Ovary (tissue), 9 donors: ENCODE measurements around the gene NOX3. TPM values are rescaled to one million over a fixed set of nuclear protein-coding genes. Genes with fewer than 3 reads are reported as not detected.

ENCODE experiments used
- DNase-seq, 5 donors: peaks; one replicate each; pipeline ENCODE4 v3.0.0-alpha.2; 2019 to 2020
- H3K27ac ChIP-seq, 2 donors: fragments of 200-600 bp; one replicate each; pipeline versions ENCODE4 v1.5.1 to v1.8.0; 2019 to 2022
- H3K27me3 ChIP-seq: fragments of 200-600 bp; one replicate; pipeline ENCODE4 v1.8.0; 2022
- H3K36me3 ChIP-seq: fragments of 200-600 bp; sonication (generic); one replicate; pipeline ENCODE4 v1.5.1; 2019
- H3K4me1 ChIP-seq: one replicate; pipeline ENCODE4 v1.8.1; 2013; ENCODE audit warnings: mild to moderate bottlenecking, moderate library complexity; ENCODE audit not compliant: insufficient read depth
- H3K4me3 ChIP-seq: fragments of 200-600 bp; sonication (generic); one replicate; pipeline ENCODE4 v1.5.1; 2017
- H3K9me3 ChIP-seq, 2 donors: fragments of 200-600 bp in 1 of 2; sonication (generic) in 1 of 2; one replicate each; pipeline versions ENCODE4 v1.5.1 to v1.8.1; 2013 to 2019; ENCODE audit warnings: mild to moderate bottlenecking in 1 of 2, moderate library complexity in 1 of 2
- CTCF ChIP-seq, 3 donors: fragments of 450-650 bp in 2 of 3; fragments of 200-600 bp in 1 of 3; IDR thresholded peaks; one replicate each; pipeline versions ENCODE4 v1.5.1 to v1.8.0; 2016 to 2022; ENCODE audit warnings: antibody characterized with exemption in 3 of 3, mild to moderate bottlenecking in 1 of 3
- EP300 ChIP-seq: sonication (generic); formaldehyde crosslinking; IDR thresholded peaks from one replicate; pipeline ENCODE4 v1.6.1; 2017; ENCODE audit warnings: antibody characterized with exemption
- POLR2A ChIP-seq: fragments of 450-650 bp; IDR thresholded peaks from one replicate; pipeline ENCODE4 v1.6.1; 2017; ENCODE audit warnings: antibody characterized with exemption, mild to moderate bottlenecking, moderate library complexity
- WGBS, 3 donors: extraction: QIAGEN DNeasy Blood & Tissue Kit in 1 of 3; methylation state at CpG; one replicate each; pipeline versions ENCODE4 v1.1.5 to v1.1.7; 2013 to 2017; 5-methylcytosine and 5-hydroxymethylcytosine counted together
- intact Hi-C, 4 donors: fragments of 100-400 bp; cut with DNase I; formaldehyde crosslinking; loops; one replicate each; pipeline versions ENCODE4 v1.11.0 to v1.15.1; 2022 to 2023
- polyA plus RNA-seq, 2 donors: library from polyadenylated mRNA; stranded (reverse); fragments of 200-250 nt in 1 of 2; fragments of 350-450 nt in 1 of 2; fragmentation: Illumina TruSeq in 1 of 2; extraction: RNeasy Lipid Tissue Mini Kit (QIAGEN cat#74804) in 1 of 2; gene quantifications; one replicate each; pipeline ENCODE4 v1.2.3, GENCODE V29; 2013 to 2014
- total RNA-seq, 7 donors: library from RNA; depleted of rRNA in 2 of 7; stranded (reverse); fragments of >200 nt in 2 of 7; fragmentation: NEBNext Ultra II Directional in 3 of 7; extraction: Animal tissue kit (Norgen Biotek cat#: 25700) in 3 of 7; gene quantifications; one replicate each; pipeline versions ENCODE4 v1.1.0 to v1.2.4, GENCODE V29; 2016 to 2023
- donor health status: DM: no; HTN: no; CAD: no; lungs with moderate emphysema.
- donor health status: DM: no; HTN: no; CAD: no.
- donor health status: Bipolar disorder and iron deficiency.
- donor health status: DM: yes; HTN: yes; CAD: no.
- donor health status: DM: no; HTN: no; CAD: no.
- donor health status: DM: yes; HTN: yes; CAD: no.

The NOX3 gene
- total and polyA plus RNA-seq, 9 donors: not detected

- WGBS, 3 donors: 92 to 93% (median 92%) methylated on average over 3 of the region's 3 CpGs
Observed at GRCh38 chr6:155414049-155414448, 41.6 kb downstream of the NOX3 start.

GRCh38 chr6:155412335-155412734 is 43.3 kb downstream of the NOX3 start:
- no peaks in the 10 kb centered on the region for H3K9me3 ChIP-seq
- no peak overlapping the region for H3K27ac ChIP-seq
- H3K36me3 ChIP-seq: no peaks in the 10 kb centered on the region
- no peak for DNase-seq
- TF ChIP-seq EP300: no peak
- no peak for TF ChIP-seq CTCF (IDR thresholded peaks at IDR 0.05)
- no peak for TF ChIP-seq POLR2A
- 94 to 96% (median 95%) methylated on average over 1 of the region's 1 CpG for WGBS, 3 donors
- no peak overlapping the region for H3K4me3 ChIP-seq
- intact Hi-C loops: no loop called here
- no peaks in the 10 kb centered on the region for H3K27me3 ChIP-seq
- no peaks in the 10 kb centered on the region for H3K4me1 ChIP-seq

More at GRCh38 chr6:155414049-155414448, 41.6 kb downstream of the NOX3 start:
- peaks cover 4% of the 10 kb centered on the region for H3K4me1 ChIP-seq
- intact Hi-C loops: no loop called here
- H3K27me3 ChIP-seq: no peaks in the 10 kb centered on the region
- H3K36me3 ChIP-seq: no peaks in the 10 kb centered on the region
- no peak overlapping the region for H3K4me3 ChIP-seq
- H3K27ac ChIP-seq: no peak overlapping the region
- no peak for DNase-seq
- no peaks in the 10 kb centered on the region for H3K9me3 ChIP-seq
- TF ChIP-seq CTCF (IDR thresholded peaks at IDR 0.05) (no peak), POLR2A (no peak), EP300 (no peak)

GRCh38 chr6:155411154-155412052 is 44.2 kb downstream of the NOX3 start:
- DNase-seq: no peak
- no peak overlapping the region for H3K4me3 ChIP-seq
- 64 to 75% (median 68%) methylated on average over 10 of the region's 10 CpGs for WGBS, 3 donors
- H3K27me3 ChIP-seq: no peaks in the 10 kb centered on the region
- no peak overlapping the region for H3K27ac ChIP-seq
- TF ChIP-seq EP300: no peak
- TF ChIP-seq CTCF (IDR thresholded peaks at IDR 0.05): no peak
- TF ChIP-seq POLR2A: no peak
- no peaks in the 10 kb centered on the region for H3K4me1 ChIP-seq
- intact Hi-C loops: no loop called here
- H3K36me3 ChIP-seq: no peaks in the 10 kb centered on the region
- H3K9me3 ChIP-seq: no peaks in the 10 kb centered on the region

- Histone ChIP-seq H3K4me1 (no peaks in the 10 kb centered on the region), H3K9me3 (no peaks in the 10 kb centered on the region), H3K27ac (no peak overlapping the region), H3K4me3 (no peak overlapping the region), H3K36me3 (no peaks in the 10 kb centered on the region), H3K27me3 (no peaks in the 10 kb centered on the region)
- WGBS, 3 donors: 64 to 85% (median 75%) methylated on average over 4 of the region's 4 CpGs
- intact Hi-C loops: no loop called here
- no peak for TF ChIP-seq EP300
- no peak for TF ChIP-seq CTCF (IDR thresholded peaks at IDR 0.05)
- TF ChIP-seq POLR2A: no peak
- DNase-seq: no peak
Observed at GRCh38 chr6:155409391-155409790, 46.2 kb downstream of the NOX3 start.
